Retinal pigment epithelial cell (primary cell): ENCODE data around the gene FGF22.

ENCODE experiments used
- DNase-seq: peaks from one replicate; pipeline ENCODE4 v3.0.0-alpha.2; 2010; ENCODE audit warnings: low read depth
- H3K4me3 ChIP-seq: 2 replicates; pipeline ENCODE4 v1.5.1; 2011; ENCODE audit warnings: mild to moderate bottlenecking, low read length, control low read depth, moderate library complexity
- CTCF ChIP-seq: conservative IDR thresholded peaks from 2 replicates; pipeline ENCODE4 v1.5.1; 2011; ENCODE audit warnings: low read depth, low read length, control low read depth, inconsistent platforms

Gene FGF22

GRCh38 chr19:647566-648284, 8.0 kb downstream of the FGF22 start:
- no peak for TF ChIP-seq CTCF
- no peak overlapping the region for H3K4me3 ChIP-seq
- DNase-seq = no peak

- TF ChIP-seq CTCF = no peak
- no peak for DNase-seq
- H3K4me3 ChIP-seq = no peak overlapping the region
These were observed 8.6 kb downstream of the FGF22 start for GRCh38 chr19:648305-648704.

- no peak for TF ChIP-seq CTCF
- H3K4me3 ChIP-seq = no peak overlapping the region
- no peak for DNase-seq
These were observed 9.5 kb downstream of the FGF22 start for GRCh38 chr19:648904-649801.

- DNase-seq = no peak
- H3K4me3 ChIP-seq = no peak overlapping the region
- no peak for TF ChIP-seq CTCF
These were observed 10.4 kb downstream of the FGF22 start for GRCh38 chr19:650121-650520.

GRCh38 chr19:651114-651818, 11.6 kb downstream of the FGF22 start:
- H3K4me3 ChIP-seq = no peak overlapping the region
- no peak for DNase-seq
- TF ChIP-seq CTCF = no peak

- no peak overlapping the region for H3K4me3 ChIP-seq
- no peak for TF ChIP-seq CTCF
- DNase-seq = no peak
These were observed 12.3 kb downstream of the FGF22 start for GRCh38 chr19:651991-652390.
